SKM-1 (cell line): ENCODE results near the gene TMEM125.

Experiments
- DNase-seq: peaks from one replicate; lab custom pipeline; 2025; ENCODE audit not compliant: unreplicated experiment; lab: John Stamatoyannopoulos, UW

TMEM125 gene

DNA sequence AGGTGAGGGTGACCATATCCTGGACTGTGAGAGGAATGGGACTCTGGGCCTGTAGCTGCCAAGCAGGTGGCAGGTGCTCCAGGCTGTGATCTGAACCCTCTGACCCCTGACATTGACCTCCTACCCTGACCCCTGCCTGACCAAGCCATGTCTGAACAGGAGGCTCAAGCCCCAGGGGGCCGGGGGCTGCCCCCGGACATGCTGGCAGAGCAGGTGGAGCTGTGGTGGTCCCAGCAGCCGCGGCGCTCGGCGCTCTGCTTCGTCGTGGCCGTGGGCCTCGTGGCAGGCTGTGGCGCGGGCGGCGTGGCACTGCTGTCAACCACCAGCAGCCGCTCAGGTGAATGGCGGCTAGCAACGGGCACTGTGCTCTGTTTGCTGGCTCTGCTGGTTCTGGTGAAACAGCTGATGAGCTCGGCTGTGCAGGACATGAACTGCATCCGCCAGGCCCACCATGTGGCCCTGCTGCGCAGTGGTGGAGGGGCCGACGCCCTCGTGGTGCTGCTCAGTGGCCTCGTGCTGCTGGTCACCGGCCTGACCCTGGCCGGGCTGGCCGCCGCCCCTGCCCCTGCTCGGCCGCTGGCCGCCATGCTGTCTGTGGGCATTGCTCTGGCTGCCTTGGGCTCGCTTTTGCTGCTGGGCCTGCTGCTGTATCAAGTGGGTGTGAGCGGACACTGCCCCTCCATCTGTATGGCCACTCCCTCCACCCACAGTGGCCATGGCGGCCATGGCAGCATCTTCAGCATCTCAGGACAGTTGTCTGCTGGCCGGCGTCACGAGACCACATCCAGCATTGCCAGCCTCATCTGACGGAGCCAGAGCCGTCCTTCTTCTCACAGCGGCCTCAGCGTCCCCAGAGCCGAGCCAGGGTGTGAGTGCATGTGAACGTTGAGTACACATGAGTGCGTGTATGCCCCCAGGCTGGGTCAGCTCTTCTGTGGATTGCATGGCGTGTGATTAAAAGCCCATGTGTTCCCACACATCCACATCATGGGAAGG is 3.1 kb downstream of the TMEM125 start:
- no peak for DNase-seq

DNA sequence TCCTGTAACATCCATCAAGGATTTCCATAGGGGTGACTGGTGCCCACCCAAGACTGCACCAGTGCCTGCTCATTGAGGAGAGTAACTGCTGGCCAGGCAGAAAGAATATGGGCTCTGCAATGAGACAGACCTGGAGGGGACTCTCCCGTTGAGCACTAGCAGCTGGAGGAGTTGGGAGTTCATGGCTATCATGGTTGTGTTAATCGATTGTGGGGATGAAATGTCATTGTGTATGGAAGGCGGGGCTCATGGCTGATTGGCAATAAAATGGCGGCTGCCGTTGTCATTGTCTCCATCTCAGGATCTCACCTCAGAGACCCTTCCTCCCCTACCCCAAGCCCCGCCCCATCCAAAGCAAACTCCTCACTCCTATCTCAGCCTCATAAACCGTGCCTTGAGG is 3.9 kb downstream of the TMEM125 start:
- DNase-seq: no peak

DNA sequence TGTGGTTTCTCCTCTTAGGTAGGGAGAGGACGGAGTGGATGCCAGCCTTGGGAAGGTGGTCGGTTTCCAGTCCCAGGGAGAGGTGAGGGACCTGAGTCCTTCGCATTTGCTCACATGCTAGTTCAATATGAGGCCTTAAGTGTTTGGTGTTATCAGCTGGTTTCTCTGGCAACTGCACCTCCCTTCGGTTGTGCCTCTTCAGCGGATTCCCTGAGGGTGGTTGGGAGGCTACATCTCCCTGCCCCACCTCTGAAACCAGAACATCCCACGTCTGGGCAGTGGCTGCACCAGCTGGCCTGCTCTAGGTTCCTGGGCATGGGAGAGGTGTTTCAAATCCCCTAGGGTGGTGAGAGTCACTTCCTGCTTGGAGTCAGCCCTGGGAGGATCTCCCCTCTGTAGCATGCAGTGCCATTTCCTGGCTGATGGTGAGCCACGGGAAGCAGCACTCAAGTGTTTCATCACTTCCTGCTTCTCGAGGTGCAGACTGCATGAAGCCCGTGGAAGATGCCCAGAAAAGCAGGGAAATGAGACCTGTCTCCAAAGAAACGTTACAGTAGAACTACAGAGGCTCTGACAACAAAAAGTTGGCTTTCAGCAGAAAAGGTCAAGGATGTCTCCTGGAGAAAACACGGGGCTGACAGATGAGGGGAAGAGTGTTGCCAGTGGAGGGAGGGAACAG is 4.5 kb downstream of the TMEM125 start:
- peak; percentile 66 for DNase-seq

DNA sequence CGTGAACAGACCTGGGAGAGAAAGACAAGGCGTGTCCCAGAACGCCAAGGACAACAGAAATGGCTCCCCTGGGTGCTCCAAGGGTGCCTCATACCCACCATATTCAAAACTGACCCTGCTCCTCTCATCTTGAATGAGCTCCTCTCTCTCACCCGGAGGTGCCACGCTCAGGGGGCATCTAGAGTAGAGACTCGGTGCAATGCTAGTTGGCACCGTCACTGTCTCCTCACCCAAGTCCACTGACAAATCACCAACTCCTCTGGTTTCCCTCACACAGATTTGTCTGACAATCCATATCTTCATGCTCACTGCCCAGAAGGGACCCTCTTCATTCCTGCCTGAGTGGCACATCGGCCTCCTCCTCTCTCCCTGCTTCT is 5.0 kb downstream of the TMEM125 start:
- DNase-seq: no peak

DNA sequence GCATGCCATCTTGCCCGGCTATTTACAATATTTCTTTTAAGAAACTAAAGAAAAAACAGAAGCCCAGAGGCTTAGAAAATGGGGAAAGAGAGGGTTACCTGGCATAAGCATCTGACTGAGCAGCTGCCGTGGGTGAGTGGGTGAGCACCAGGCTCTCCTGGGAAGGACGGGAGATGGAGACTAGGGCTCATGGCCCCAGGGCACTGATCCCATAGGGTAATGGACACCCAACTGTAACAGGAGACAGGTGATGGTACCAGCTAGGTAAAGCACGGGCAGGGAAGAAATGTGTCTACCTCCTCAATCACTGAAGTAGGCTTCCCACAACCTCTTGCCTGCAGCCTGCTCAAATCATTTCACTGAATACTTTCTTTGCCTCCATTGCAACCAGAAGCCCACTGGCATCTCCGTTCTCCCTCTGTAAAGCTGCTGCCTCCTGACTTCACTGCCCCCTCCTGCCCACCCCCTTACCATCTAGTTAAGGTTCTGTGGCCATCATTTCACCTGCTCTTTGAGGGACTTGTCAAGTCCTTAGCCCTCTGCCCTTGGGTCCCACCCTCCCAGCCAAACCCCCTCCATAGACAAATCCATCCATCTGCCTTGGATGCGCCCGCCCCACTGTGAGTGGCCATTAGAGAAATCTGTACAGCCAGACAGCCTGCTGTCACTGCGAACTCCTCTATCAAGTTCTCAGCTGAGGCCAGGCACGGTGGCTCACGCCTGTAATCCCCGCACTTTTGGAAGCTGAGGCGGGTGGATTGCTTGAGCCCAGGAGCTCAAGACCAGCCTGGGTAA is 6.2 kb downstream of the TMEM125 start:
- DNase-seq: no peak

DNA sequence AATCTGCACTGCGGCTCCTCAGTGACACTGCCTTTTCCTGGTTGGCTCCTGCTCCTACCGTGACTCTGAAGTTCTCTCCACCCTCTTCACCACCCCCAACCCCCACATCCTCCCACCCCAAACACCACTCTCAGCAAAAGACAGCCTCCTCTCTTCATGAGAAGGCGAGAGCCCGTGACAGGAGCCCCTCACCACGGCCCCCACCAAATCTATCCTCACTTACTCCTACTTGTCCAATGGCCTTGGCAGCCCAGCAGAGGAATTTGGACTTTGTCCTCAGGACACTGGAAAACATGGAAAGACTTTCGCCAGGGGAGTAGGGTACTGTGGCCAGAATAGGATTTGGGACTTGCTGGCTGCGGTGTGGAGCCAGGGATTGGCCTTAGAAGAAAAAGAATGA is 6.9 kb downstream of the TMEM125 start:
- DNase-seq: no peak

DNA sequence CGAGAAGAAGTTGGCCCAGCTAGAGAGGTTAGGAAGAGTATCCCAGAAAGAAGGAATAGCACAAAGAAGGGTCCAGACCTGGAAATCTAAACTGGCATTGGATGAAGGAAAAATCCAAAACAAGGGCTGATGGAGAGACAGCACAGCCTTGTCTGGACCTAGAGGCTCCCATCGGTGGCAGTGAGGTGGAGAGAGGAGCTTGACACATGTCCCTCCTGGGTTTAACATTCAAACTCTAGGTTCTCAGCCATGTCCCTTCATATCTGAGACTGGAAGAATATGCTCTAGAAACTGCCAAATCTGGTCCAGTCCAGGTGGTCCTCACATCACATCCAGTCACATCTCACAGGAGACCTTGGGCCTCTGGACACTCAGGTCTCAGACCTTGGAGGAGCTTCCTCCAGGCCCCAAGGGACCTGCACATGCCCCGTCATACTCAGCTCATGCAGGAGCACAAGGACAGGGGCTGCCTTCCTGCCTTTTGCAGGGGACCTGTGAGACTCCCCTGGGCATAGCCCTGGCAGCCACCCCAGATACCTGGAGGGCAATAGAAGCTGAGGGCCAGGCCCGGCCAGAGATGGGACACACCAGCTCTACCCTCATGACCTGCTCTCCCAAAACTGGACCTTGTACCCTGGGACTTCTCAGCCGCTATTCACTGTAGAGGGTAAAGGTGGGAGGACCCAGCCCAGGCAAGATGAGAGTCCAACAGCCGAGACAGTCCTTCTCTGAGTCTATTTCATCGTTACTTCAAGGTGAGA is 7.5 kb downstream of the TMEM125 start:
- no peak for DNase-seq

DNA sequence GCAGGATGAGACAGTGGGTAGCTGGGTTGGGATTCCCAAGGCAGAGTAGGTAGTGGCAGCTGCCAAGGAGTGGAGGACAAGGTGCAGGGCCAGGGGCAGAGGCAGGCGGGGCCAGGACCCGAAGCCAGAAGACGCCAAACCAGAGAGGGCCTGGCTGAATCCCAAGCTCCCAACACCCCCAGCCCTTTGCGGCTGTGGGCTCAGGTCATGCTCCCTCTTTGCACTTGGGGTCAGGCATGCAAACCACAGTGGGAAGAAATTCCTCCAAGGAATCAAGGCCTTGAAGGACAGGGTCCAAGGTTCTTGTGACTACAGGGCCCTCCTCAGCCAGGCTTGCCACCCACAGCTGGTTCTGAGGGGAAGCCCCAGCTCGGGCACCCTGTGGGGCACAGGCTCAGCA is 9.4 kb downstream of the TMEM125 start:
- no peak for DNase-seq

DNA sequence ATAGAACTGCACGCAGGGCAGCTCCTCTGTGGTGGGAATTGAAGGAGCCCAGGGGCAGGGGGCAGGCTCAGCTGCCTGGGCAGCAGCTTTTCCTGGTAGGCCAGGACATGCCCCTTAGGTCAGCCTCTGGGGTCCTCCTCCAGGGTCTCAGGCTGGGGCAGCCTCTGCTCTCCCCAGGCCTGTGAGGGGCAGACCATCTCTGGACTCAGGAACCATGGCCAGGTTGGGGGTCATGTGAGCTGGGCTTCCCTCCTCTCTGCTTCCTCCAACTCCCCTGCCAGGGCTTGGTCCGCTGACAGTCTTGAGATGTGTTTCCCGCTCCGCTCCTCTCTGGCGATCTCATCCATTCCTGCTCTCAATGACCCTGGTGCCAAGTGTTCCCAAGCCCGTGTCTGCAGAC is 9.9 kb downstream of the TMEM125 start:
- DNase-seq: no peak

DNA sequence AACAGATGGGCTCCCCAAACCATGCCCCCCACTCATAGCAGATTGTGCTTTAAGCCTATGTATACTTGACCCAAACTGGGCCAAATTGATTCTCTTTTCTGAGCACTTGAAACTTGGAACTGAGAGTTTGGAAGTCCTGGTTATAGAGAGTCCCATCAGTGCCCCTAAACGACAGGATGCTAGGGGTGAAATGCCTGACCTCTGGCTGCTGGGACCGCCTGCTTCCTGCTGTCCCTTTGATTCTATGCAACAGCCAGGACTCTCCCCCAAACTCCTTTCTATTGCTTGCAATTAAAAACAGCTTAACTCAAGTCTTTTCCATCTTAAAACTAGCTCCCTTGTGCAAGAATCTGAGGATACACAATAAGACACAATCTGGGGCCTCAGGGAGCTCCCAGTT is 10.9 kb downstream of the TMEM125 start:
- no peak for DNase-seq

DNA sequence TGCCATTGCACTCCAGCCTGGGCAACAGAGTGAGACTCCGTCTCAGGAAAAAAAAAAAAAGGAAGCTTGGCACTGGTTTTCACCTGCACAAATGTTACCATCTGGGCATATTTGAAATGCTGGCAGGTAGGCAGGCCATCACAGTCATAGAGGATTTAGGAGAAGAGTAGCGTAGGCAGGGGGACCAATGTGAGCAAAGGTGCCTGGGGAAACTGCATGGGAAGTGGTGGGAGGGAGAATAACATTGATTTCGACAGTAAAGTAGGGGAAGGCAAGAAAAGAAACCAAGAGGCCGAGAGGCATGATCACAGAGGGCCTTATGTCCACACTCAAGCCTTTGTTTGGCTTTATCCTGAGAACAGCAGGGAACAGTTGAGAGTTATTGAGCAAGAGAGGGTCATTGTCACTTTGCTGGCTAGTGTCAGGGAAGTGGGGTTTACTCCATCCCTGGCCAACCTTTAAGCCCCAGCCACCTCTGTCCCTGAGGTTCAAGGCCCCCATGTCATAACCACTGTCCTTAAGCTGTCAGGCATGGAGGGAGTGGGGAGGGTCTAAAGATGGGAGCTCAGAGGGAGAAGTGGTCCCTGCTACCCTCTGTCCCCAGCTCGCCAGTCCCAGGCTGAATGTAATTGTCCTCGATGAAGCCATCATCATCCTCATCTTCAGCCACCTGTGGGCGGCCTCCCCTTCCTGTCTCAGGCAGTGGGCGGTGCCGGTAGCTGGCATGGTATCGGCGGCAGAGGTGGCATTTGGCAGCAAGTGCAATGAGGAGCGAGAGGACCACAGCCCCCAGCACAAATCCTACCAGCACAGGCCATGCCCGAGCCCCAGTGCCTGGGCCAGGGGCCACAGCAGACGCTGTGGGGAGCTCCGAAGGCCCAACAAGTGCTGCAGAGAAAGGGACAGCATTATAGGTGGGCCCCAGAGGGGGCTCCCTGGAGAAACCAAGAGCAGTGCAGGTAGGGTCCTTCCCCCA is 12.7 kb downstream of the TMEM125 start:
- no peak for DNase-seq

DNA sequence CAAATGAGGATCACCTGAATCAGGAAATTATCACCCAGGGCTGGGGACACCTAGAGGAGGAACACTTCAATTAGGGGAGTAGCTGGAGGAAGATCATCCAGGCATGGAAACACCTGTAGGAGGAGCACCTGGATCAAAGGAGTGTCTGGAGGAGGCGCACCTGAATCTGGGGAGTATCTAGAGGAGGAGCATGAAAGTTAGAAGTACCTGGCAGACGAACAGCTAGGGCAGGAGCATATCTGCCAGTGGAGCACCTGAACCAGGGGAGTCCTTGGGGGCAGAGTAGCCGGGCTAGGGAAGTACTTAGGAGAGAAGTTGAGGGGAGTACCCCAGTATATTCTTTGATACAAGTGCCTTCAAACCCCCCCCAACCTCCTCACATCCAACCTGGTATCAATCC is 14.3 kb downstream of the TMEM125 start:
- no peak for DNase-seq

DNA sequence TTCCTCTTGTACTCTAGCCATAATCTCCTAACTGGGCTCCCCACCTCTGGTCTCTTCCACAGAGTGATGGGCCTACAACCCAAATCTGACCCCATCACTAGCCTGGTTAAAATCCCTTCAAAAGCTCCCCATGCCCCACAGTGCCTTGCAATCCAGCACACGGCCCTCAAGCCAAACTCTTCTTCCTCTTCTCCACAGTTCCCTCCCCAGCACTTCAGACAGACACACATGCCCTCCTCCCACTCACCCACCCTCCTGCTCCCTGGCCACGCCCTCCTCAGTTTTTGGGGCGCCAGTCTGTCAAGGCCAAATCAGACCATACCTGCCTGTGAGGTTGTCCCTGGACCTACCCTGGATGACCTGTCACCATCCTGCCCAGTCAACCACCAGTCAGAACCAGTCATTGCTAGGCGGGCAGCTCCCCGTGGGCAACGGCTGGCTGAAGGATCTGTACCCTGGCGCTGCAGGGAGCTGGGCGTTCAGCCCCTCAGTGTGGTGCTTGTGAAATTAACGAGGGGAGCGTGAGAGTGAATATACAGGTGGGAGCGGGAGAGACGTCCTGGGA is 14.8 kb downstream of the TMEM125 start:
- no peak for DNase-seq

DNA sequence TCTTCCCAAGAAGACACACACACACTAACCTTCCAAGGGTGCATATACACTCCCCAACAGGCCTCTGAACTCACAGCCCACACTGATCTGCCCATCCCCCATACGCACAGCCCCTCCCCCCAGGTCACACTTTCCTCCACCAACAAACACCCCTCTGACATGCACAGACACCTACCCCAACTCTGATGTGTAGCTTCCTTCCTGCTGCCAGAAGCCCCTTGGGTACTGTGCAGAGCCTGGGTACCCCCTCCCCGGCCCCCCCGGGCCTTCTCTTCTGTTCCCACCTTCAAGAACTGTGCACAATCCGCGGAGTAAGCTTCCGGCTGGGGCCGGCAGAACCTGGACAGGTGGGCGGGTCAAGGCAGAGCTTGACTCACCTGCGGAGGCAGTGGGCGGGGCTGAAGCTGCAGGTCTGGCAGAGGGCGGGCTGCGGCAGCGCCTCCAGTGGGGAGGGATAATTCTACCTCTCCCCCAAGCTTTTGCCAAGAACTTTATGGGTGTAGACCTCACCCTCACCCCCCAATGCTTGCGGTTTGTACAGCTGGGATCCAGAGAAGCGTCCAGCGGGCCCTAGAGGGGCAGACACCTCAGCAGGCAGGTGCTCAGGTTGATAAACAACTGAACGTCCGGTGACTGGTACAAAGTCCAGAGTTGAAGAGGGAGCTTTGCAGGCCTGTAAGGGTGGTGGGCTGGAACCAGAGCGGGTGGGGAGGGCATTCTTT is 15.6 kb downstream of the TMEM125 start, which contains the start of gene C1orf210:
Gene C1orf210 (minus strand): TSS at position 313 of the 722 bp plus-strand sequence. CDS start 2,311 bp downstream, outside the sequence.
- DNase-seq: no peak

DNA sequence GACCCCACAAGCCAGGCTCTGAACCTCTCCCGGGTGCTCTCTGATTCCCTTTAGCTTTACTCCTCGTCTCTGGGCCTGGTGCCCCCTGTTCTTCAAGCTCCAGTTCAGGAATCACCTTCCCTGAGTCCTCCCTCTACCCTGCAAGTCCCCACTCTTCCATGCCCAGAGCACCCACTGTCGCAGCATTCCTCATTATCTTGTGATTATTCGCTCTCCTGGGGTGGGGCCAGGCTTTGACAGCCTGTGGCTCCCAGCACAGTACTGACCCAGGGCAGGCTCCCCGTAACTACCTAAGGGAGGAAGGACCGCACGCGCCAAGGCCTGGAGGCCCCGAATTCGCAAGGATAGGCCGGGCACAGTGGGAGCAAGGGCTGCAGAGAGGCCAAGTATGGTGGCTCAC is 16.3 kb downstream of the TMEM125 start:
- no peak for DNase-seq

DNA sequence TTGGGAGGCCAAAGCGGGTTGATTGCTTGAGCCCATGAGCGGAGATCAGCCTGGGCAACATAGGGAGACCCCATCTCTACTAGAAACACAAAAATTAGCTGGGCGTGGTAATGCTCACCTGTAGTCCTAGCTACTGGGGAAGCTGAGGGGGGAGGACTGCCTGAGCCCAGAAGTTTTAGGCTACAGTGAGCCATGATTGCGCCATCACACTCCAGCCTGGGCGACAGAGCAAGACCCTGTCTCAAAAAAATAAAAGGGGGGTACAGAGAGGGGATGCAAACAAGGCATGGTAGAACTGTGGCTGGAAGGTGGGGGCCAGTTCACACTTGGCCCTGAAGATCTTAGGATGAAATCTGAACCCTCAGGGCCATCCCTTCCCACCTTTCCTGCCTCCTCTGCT is 16.8 kb downstream of the TMEM125 start:
- DNase-seq: no peak

DNA sequence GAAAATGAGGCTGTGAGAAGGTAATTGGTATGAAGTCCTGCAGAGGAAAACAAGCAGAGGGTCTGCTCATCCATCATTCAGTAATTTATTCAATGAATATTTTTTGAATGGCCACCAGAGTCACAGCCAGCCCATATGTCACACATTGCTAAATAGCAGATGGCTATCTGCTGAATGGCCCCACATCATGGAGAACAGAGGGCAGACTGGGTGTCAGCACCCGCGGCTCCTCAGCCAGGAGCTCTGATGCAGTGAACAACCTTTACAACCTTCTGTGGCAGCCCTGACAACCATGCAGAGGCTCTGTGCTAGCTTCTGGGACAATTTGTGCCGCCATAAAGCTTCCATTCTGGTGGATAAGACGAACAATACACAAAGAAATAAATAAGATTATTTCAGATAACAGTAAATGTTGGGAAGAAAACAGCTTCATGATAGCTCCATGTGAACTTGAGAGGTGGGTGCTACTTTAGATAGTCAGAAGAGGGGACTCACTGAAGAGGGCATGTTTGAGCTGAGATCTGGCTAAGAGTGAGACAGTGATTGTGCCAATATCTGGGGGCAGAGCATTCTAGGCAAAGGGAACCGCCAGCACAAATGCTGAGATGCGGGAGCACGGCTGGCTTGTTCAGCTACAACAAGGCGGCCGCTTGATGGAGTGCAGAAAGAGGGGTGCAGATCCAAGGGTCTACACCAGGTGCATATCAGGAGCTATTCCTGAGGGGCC is 18.4 kb downstream of the TMEM125 start:
- no peak for DNase-seq
